Endothelial cell of umbilical vein (primary cell): ENCODE results near the gene TRMT10B. TPM values are rescaled to one million over a fixed set of nuclear protein-coding genes. Genes with fewer than 3 reads are reported as not detected.

Source experiments
- BruUV-seq: library from RNA; stranded (reverse); fragments of 400-500 nt; replicated peaks from 2 replicates; lab custom pipeline; 2021; lab: Mats Ljungman, UMichigan
- CTCF ChIA-PET: fragments of 300-600, 350-600 bp; sonication (Branson Sonifier 250); formaldehyde crosslinking; loops from one replicate; lab custom pipeline; 2021; ENCODE audit warnings: antibody characterized with exemption, inconsistent platforms; lab: Charles Lee
- POLR2A ChIA-PET: fragments of 300-600, 350-600 bp; sonication (Branson Sonifier 250); formaldehyde crosslinking; loops from one replicate; lab custom pipeline; 2021; ENCODE audit warnings: antibody characterized with exemption, inconsistent platforms; lab: Charles Lee
- DNase-seq: peaks from one replicate; pipeline ENCODE4 v3.0.0-alpha.2; 2011; ENCODE audit warnings: low read depth, low spot score
- FAIRE-seq: peaks from 2 replicates; lab custom pipeline; 2011; peaks lifted over from hg19 to GRCh38; lab: Jason Lieb, UNC
- H2AFZ ChIP-seq: 2 replicates; pipeline ENCODE4 v1.6.0; 2012; ENCODE audit warnings: low read depth, low read length, control low read depth, inconsistent platforms
- H3K27ac ChIP-seq: 2 replicates; pipeline ENCODE4 v1.5.1; 2011; ENCODE audit warnings: low read depth, mild to moderate bottlenecking, control low read depth, low read length, moderate library complexity; ENCODE audit not compliant: insufficient read depth
- H3K27me3 ChIP-seq, 2 experiments: 2 replicates each; pipeline versions ENCODE4 v1.6.0 to v1.6.1; 2011; ENCODE audit warnings: low read length in 2 of 2, mixed read lengths in 1 of 2; ENCODE audit not compliant: control insufficient read depth in 2 of 2, insufficient read depth in 2 of 2
- H3K36me3 ChIP-seq, 2 experiments: 2 replicates in 1 of 2; 3 replicates in 1 of 2; pipeline ENCODE4 v1.5.1; 2011; ENCODE audit warnings: low read length in 2 of 2, mild to moderate bottlenecking in 1 of 2, moderate library complexity in 1 of 2; ENCODE audit not compliant: control insufficient read depth in 2 of 2, insufficient read depth in 2 of 2; ENCODE audit errors: extremely low read depth in 1 of 2
- H3K4me1 ChIP-seq: 3 replicates; pipeline ENCODE4 v1.5.1; 2011; ENCODE audit warnings: mild to moderate bottlenecking, low read length; ENCODE audit not compliant: control insufficient read depth, insufficient read depth; ENCODE audit errors: extremely low read depth
- H3K4me2 ChIP-seq: 2 replicates; pipeline ENCODE4 v1.6.1; 2011; ENCODE audit warnings: low read length, control low read depth, mixed read lengths; ENCODE audit not compliant: insufficient read depth
- H3K4me3 ChIP-seq, 3 experiments: fragments of 200-600 bp in 1 of 3; sonication (generic), shearing (Covaris generic) in 1 of 3; replicated peaks in 1 of 3; 2 replicates each; pipeline ENCODE4 v1.5.1; 2011 to 2016; ENCODE audit warnings: control low read depth in 3 of 3, low read length in 3 of 3, mild to moderate bottlenecking in 2 of 3, inconsistent platforms in 1 of 3, low read depth in 1 of 3, moderate library complexity in 1 of 3; ENCODE audit not compliant: insufficient read depth in 1 of 3
- H3K79me2 ChIP-seq: 2 replicates; pipeline ENCODE4 v1.6.0; 2012; ENCODE audit warnings: low read length, inconsistent platforms; ENCODE audit not compliant: control insufficient read depth, insufficient read depth
- H3K9ac ChIP-seq: replicated peaks from 2 replicates; pipeline ENCODE3; 2011; ENCODE audit warnings: low read length, control low read depth; ENCODE audit not compliant: insufficient read depth; ENCODE audit errors: extremely low read depth
- H3K9me1 ChIP-seq: replicated peaks from 3 replicates; pipeline ENCODE4 v1.6.0; 2011; ENCODE audit warnings: mild to moderate bottlenecking, low read length; ENCODE audit not compliant: control insufficient read depth, insufficient read depth; ENCODE audit errors: extremely low read depth
- H3K9me3 ChIP-seq: replicated peaks from 2 replicates; pipeline ENCODE4 v1.5.1; 2012; ENCODE audit warnings: low read length, inconsistent platforms; ENCODE audit not compliant: control insufficient read depth, insufficient read depth
- H4K20me1 ChIP-seq: replicated peaks from 2 replicates; pipeline ENCODE3; 2011; ENCODE audit warnings: mild to moderate bottlenecking, low read length; ENCODE audit not compliant: control insufficient read depth, insufficient read depth; ENCODE audit errors: extremely low read depth
- CTCF ChIP-seq, 2 donors: IDR thresholded peaks; 1 replicate in 1 of 2; 2 replicates in 1 of 2; pipeline ENCODE4 v1.5.1; 2011; ENCODE audit warnings: low read length in 2 of 2, mild to moderate bottlenecking in 2 of 2, moderate library complexity in 2 of 2, control low read depth in 1 of 2, inconsistent platforms in 1 of 2, low read depth in 1 of 2; ENCODE audit not compliant: insufficient read depth in 1 of 2; ENCODE audit errors: extremely low read depth in 1 of 2
- EZH2 ChIP-seq: IDR thresholded peaks from 2 replicates; pipeline ENCODE4 v1.6.1; 2012; ENCODE audit warnings: borderline replicate concordance, low read depth, mild to moderate bottlenecking, moderate library complexity, low read length, inconsistent platforms; ENCODE audit not compliant: severe bottlenecking
- FOS ChIP-seq: IDR thresholded peaks from 2 replicates; pipeline ENCODE4 v1.6.1; 2011; ENCODE audit warnings: mild to moderate bottlenecking, low read length, moderate library complexity, borderline replicate concordance; ENCODE audit not compliant: insufficient read depth
- GATA2 ChIP-seq: IDR thresholded peaks from 2 replicates; pipeline ENCODE4 v1.7.0; 2011; ENCODE audit warnings: low read depth, mild to moderate bottlenecking, moderate library complexity, mixed read lengths, low read length; ENCODE audit not compliant: insufficient read length, insufficient read depth
- JUN ChIP-seq: IDR thresholded peaks from 2 replicates; pipeline ENCODE4 v1.6.1; 2011; ENCODE audit warnings: borderline replicate concordance, low read depth; ENCODE audit not compliant: insufficient read length, insufficient read depth
- MAX ChIP-seq: IDR thresholded peaks from 2 replicates; pipeline ENCODE4 v1.6.1; 2011; ENCODE audit not compliant: insufficient read depth, insufficient read length
- MYC ChIP-seq: IDR thresholded peaks from one replicate; pipeline ENCODE4 v1.6.1; 2011; ENCODE audit warnings: mild to moderate bottlenecking, low read depth, low read length
- POLR2A ChIP-seq: IDR thresholded peaks from 2 replicates; pipeline ENCODE4 v1.6.1; 2012; ENCODE audit warnings: low read depth, mild to moderate bottlenecking, control low read depth, low read length
- POLR2AphosphoS5 ChIP-seq: IDR thresholded peaks from 2 replicates; pipeline ENCODE4 v1.6.1; 2012; ENCODE audit warnings: low read depth, mild to moderate bottlenecking, control low read depth, low read length, moderate library complexity; ENCODE audit not compliant: insufficient read depth
- dilution Hi-C: fragments of 300-500 bp; cut with MboI; formaldehyde crosslinking; loops from one replicate; pipeline ENCODE4 v1.15.0; 2019; ENCODE audit warnings: low sequenced_read_pairs; ENCODE audit not compliant: extremely low pct_ligation_motif_present
- intact Hi-C: fragments of 100-400 bp; cut with micrococcal nuclease; formaldehyde crosslinking; loops from one replicate; pipeline ENCODE4 v1.10.0; 2022
- polyA plus RNA-seq, 4 experiments: library from polyadenylated mRNA; depleted of rRNA in 3 of 4; stranded (reverse) in 3 of 4; unstranded in 1 of 4; fragments of >200 nt; gene quantifications; 2 replicates each; pipeline versions ENCODE4 v1.2.1 to v1.2.3, GENCODE V29; 2011 to 2012; ENCODE audit warnings: missing spikeins in 1 of 4
- total RNA-seq: library from RNA; stranded (reverse); gene quantifications from 2 replicates; pipeline ENCODE4 v1.2.3, GENCODE V29; 2021

The TRMT10B gene
- total and polyA plus RNA-seq, 2 donors (not counting 3 experiments of a cell fraction or from before 2014, with no cell fraction given): 3.0 to 7.0 TPM

- no peaks in the 10 kb centered on the region for H3K9me3 ChIP-seq
- DNase-seq (no peak), FAIRE-seq (no peak)
- H3K4me1 ChIP-seq: no peaks in the 10 kb centered on the region
- POLR2A ChIA-PET: no interaction called here
- CTCF ChIA-PET: interaction anchor here (1.3 kb wide), 1 partner anchor 10 kb away, joined by 3 read pairs; no protein-coding TSS in a partner anchor
- H3K4me3 ChIP-seq: no peak overlapping the region
- no peaks in the 10 kb centered on the region for H3K79me2 ChIP-seq
- H3K4me2 ChIP-seq: no peak overlapping the region
- H4K20me1 ChIP-seq: no peaks in the 10 kb centered on the region
- no peak overlapping the region for H3K27ac ChIP-seq
- no peaks in the 10 kb centered on the region for H3K36me3 ChIP-seq
- no peak overlapping the region for H3K9ac ChIP-seq
- TF ChIP-seq MYC (no peak), POLR2AphosphoS5 (no peak), MAX (no peak)
- intact Hi-C loops: no loop called here
- peaks cover 11 to 20% of the 10 kb centered on the region in 2 experiments for H3K27me3 ChIP-seq
- H3K9me1 ChIP-seq: no peaks in the 10 kb centered on the region
- dilution Hi-C loops: no loop called here
- no TSS peak for BruUV-seq
- no peak overlapping the region for H2AFZ ChIP-seq
Observed at GRCh38 chr9:37707748-37708147, 45.9 kb upstream of the TRMT10B start.

GRCh38 chr9:37710046-37710445 is 43.6 kb upstream of the TRMT10B start:
- POLR2A ChIA-PET: no interaction called here
- Histone ChIP-seq H2AFZ (no peak overlapping the region), H3K27ac (no peak overlapping the region), H3K9ac (no peak overlapping the region), H3K9me1 (no peaks in the 10 kb centered on the region), H3K4me1 (no peaks in the 10 kb centered on the region), H4K20me1 (no peaks in the 10 kb centered on the region), H3K79me2 (no peaks in the 10 kb centered on the region), H3K27me3 (peaks cover 7 to 11% of the 10 kb centered on the region in 2 experiments), H3K4me2 (no peak overlapping the region), H3K4me3 (no peak overlapping the region), H3K9me3 (no peaks in the 10 kb centered on the region), H3K36me3 (no peaks in the 10 kb centered on the region)
- CTCF ChIA-PET: interaction anchor here (1.2 kb wide), 1 partner anchor 8 kb away, joined by 3 read pairs; no protein-coding TSS in a partner anchor
- intact Hi-C loops: loop anchor here (10.0 kb wide), 1 partner anchor 1715 kb away; no protein-coding TSS in a partner anchor
- BruUV-seq: no TSS peak
- FAIRE-seq: no peak
- DNase-seq: no peak
- dilution Hi-C loops: no loop called here
- TF ChIP-seq POLR2A: no peak
- no peak for TF ChIP-seq MYC
- no peak for TF ChIP-seq GATA2
- TF ChIP-seq JUN: no peak
- TF ChIP-seq EZH2: no peak
- TF ChIP-seq MAX: no peak
- no peak for TF ChIP-seq CTCF (IDR thresholded peaks at IDR 0.05; ENCODE audit: extremely low read depth in 1 of 2, insufficient read depth in 1 of 2, low read depth in 1 of 2, low read length in 2 of 2)
- TF ChIP-seq FOS: no peak
- no peak for TF ChIP-seq POLR2AphosphoS5
